IMR-90 (cell line): ENCODE data around the gene PRM3. TPM values are rescaled to one million over a fixed set of nuclear protein-coding genes. Genes with fewer than 3 reads are reported as not detected.

Experiments used
- ATAC-seq: fragments of 200-7000 bp; cut with Tn5 transposase; 2 replicates; pipeline ENCODE4 v1.9.1; 2020; ENCODE audit warnings: low read depth, mild to moderate bottlenecking, moderate library complexity
- BruUV-seq: library from RNA; stranded (reverse); fragments of 400-500 nt; replicated peaks from 2 replicates; lab custom pipeline; 2021; lab: Mats Ljungman, UMichigan
- CTCF ChIA-PET: fragments of 300-600 bp; formaldehyde crosslinking; extraction: SDS; loops from one replicate; lab custom pipeline; 2021; ENCODE audit warnings: antibody characterized with exemption; lab: Yijun Ruan, JAX
- POLR2A ChIA-PET: fragments of 300-600 bp; sonication (Branson Sonifier 250); formaldehyde crosslinking; loops from one replicate; lab custom pipeline; 2022; ENCODE audit warnings: antibody characterized with exemption; ENCODE audit not compliant: unreplicated experiment; lab: Charles Lee
- DNase-seq: peaks from one replicate; pipeline ENCODE4 v3.0.0; 2013
- H2AFZ ChIP-seq: replicated peaks from 2 replicates; pipeline ENCODE3; 2013; ENCODE audit warnings: low read length, mild to moderate bottlenecking; ENCODE audit not compliant: poor library complexity
- H2AK5ac ChIP-seq: 2 replicates; pipeline ENCODE4 v1.6.1; 2013; ENCODE audit warnings: low read depth, low read length, inconsistent platforms
- H2AK9ac ChIP-seq: replicated peaks from 2 replicates; pipeline ENCODE3; 2013; ENCODE audit warnings: mild to moderate bottlenecking, low read depth, low read length, moderate library complexity; ENCODE audit not compliant: poor library complexity
- H2BK120ac ChIP-seq: 2 replicates; pipeline ENCODE4 v1.6.1; 2013; ENCODE audit warnings: low read depth, low read length, inconsistent platforms
- H2BK15ac ChIP-seq: 3 replicates; pipeline ENCODE4 v1.6.1; 2013; ENCODE audit warnings: low read depth, low read length, inconsistent platforms
- H2BK20ac ChIP-seq: 2 replicates; pipeline ENCODE4 v1.6.1; 2013; ENCODE audit warnings: low read depth, mild to moderate bottlenecking, inconsistent platforms, low read length, moderate library complexity
- H2BK5ac ChIP-seq: 2 replicates; pipeline ENCODE4 v1.6.1; 2013; ENCODE audit warnings: mild to moderate bottlenecking, low read depth, low read length, inconsistent platforms; ENCODE audit not compliant: poor library complexity, severe bottlenecking
- H3K14ac ChIP-seq: replicated peaks from 2 replicates; pipeline ENCODE4 v1.6.1; 2013; ENCODE audit warnings: low read depth, low read length, inconsistent platforms
- H3K18ac ChIP-seq: 2 replicates; pipeline ENCODE4 v1.6.1; 2013; ENCODE audit warnings: low read depth, low read length, control low read depth
- H3K23ac ChIP-seq: 2 replicates; pipeline ENCODE4 v1.6.1; 2013; ENCODE audit warnings: low read depth, low read length, inconsistent platforms
- H3K27ac ChIP-seq: 2 replicates; pipeline ENCODE4 v1.5.1; 2013; ENCODE audit warnings: mild to moderate bottlenecking, control low read depth, low read length; ENCODE audit not compliant: insufficient read depth
- H3K27me3 ChIP-seq: 2 replicates; pipeline ENCODE4 v1.6.1; 2013; ENCODE audit warnings: low read length; ENCODE audit not compliant: control insufficient read depth, insufficient read depth
- H3K36me3 ChIP-seq: 2 replicates; pipeline ENCODE4 v1.6.1; 2013; ENCODE audit warnings: low read length, mixed read lengths; ENCODE audit not compliant: control insufficient read depth, insufficient read depth
- H3K4ac ChIP-seq: 2 replicates; pipeline ENCODE4 v1.6.1; 2013; ENCODE audit warnings: low read depth, low read length, inconsistent platforms
- H3K4me1 ChIP-seq: 2 replicates; pipeline ENCODE4 v1.6.1; 2013; ENCODE audit warnings: low read length, mixed read lengths; ENCODE audit not compliant: control insufficient read depth, insufficient read depth
- H3K4me2 ChIP-seq: 2 replicates; pipeline ENCODE4 v1.6.1; 2013; ENCODE audit warnings: low read depth, mild to moderate bottlenecking, control low read depth, low read length, moderate library complexity
- H3K4me3 ChIP-seq: 2 replicates; pipeline ENCODE4 v1.5.1; 2013; ENCODE audit warnings: low read depth, mild to moderate bottlenecking, control low read depth, low read length, moderate library complexity; ENCODE audit not compliant: insufficient read depth
- H3K56ac ChIP-seq: 2 replicates; pipeline ENCODE4 v1.6.1; 2013; ENCODE audit warnings: low read length, inconsistent platforms; ENCODE audit not compliant: insufficient read depth; ENCODE audit errors: extremely low read depth
- H3K79me1 ChIP-seq, 2 experiments: 2 replicates each; pipeline ENCODE4 v1.6.1; 2013; ENCODE audit warnings: low read length in 2 of 2, inconsistent platforms in 1 of 2, low read depth in 1 of 2
- H3K9ac ChIP-seq: 2 replicates; pipeline ENCODE4 v1.6.1; 2013; ENCODE audit warnings: low read depth, low read length, control low read depth
- H3K9me1 ChIP-seq: 2 replicates; pipeline ENCODE4 v1.6.1; 2013; ENCODE audit warnings: low read length, inconsistent platforms; ENCODE audit not compliant: insufficient read depth
- H3K9me3 ChIP-seq: 2 replicates; pipeline ENCODE4 v1.6.1; 2013; ENCODE audit warnings: low read length; ENCODE audit not compliant: control insufficient read depth, insufficient read depth
- H4K20me1 ChIP-seq: 2 replicates; pipeline ENCODE4 v1.6.1; 2013; ENCODE audit warnings: low read length, inconsistent platforms; ENCODE audit not compliant: insufficient read depth
- H4K5ac ChIP-seq: 2 replicates; pipeline ENCODE4 v1.6.1; 2013; ENCODE audit warnings: mild to moderate bottlenecking, low read depth, low read length, control low read depth
- H4K8ac ChIP-seq, 2 experiments: 2 replicates each; pipeline ENCODE4 v1.6.1; 2013; ENCODE audit warnings: low read depth in 2 of 2, low read length in 2 of 2, control low read depth in 1 of 2, inconsistent platforms in 1 of 2
- H4K91ac ChIP-seq: 2 replicates; pipeline ENCODE4 v1.6.1; 2013; ENCODE audit warnings: low read depth, low read length, inconsistent platforms; ENCODE audit not compliant: insufficient read depth
- BHLHE40 ChIP-seq: fragments of 150-350 bp; IDR thresholded peaks from 2 replicates; pipeline ENCODE4 v1.6.1; 2016; ENCODE audit warnings: mild to moderate bottlenecking, low read depth, low read length
- CHD1 ChIP-seq: IDR thresholded peaks from 2 replicates; pipeline ENCODE4 v1.6.1; 2012; ENCODE audit warnings: low read depth, low read length, improper control_type of control experiment
- ELK1 ChIP-seq: fragments of 150-350 bp; IDR thresholded peaks from 2 replicates; pipeline ENCODE4 v1.6.1; 2016; ENCODE audit warnings: low read depth, mild to moderate bottlenecking, low read length, moderate library complexity, borderline replicate concordance
- MAZ ChIP-seq: IDR thresholded peaks from 2 replicates; pipeline ENCODE4 v1.6.1; 2012; ENCODE audit warnings: low read depth, mild to moderate bottlenecking, low read length, improper control_type of control experiment, moderate library complexity, borderline replicate concordance
- MXI1 ChIP-seq: IDR thresholded peaks from 2 replicates; pipeline ENCODE4 v1.6.1; 2012; ENCODE audit warnings: low read depth, mild to moderate bottlenecking, low read length, moderate library complexity, borderline replicate concordance
- NFE2L2 ChIP-seq: fragments of 150-350 bp; IDR thresholded peaks from 2 replicates; pipeline ENCODE4 v1.6.1; 2016; ENCODE audit warnings: low read depth, mild to moderate bottlenecking, low read length
- RAD21 ChIP-seq: IDR thresholded peaks from 2 replicates; pipeline ENCODE4 v1.6.1; 2012; ENCODE audit warnings: low read length, improper control_type of control experiment
- RFX5 ChIP-seq: IDR thresholded peaks from 2 replicates; pipeline ENCODE4 v1.8.0; 2012; ENCODE audit warnings: low read depth, mild to moderate bottlenecking, low read length, moderate library complexity
- WGBS, 2 experiments: methylation state at CpG; one replicate each; pipeline versions ENCODE4 v1.1.5 to v1.1.7; 2013; ENCODE audit warnings: missing lambda C conversion rate in 2 of 2; ENCODE audit not compliant: insufficient read length in 1 of 2; ENCODE audit errors: extremely low coverage in 2 of 2; 5-methylcytosine and 5-hydroxymethylcytosine counted together
- dilution Hi-C: fragments of 300-500 bp; cut with HindIII; formaldehyde crosslinking; loops from one replicate; pipeline ENCODE4 v1.14.3; 2018; ENCODE audit warnings: low sequenced_read_pairs; ENCODE audit not compliant: unreplicated experiment
- in situ Hi-C: fragments of 300-500 bp; cut with MboI; formaldehyde crosslinking; loops from 3 replicates; pipeline ENCODE4 v1.14.3; 2019; ENCODE audit warnings: low sequenced_read_pairs, inconsistent platforms, mixed read lengths
- intact Hi-C: fragments of 100-400 bp; cut with micrococcal nuclease; formaldehyde crosslinking; loops from 2 replicates; pipeline ENCODE4 v1.10.0; 2022
- polyA plus RNA-seq, 3 experiments: library from polyadenylated mRNA; depleted of rRNA; stranded (reverse); fragments of >200 nt; gene quantifications; 2 replicates each; pipeline ENCODE4 v1.2.3, GENCODE V29; 2012; ENCODE audit warnings: low replicate concordance in 1 of 3
- total RNA-seq: library from RNA; depleted of rRNA; stranded (reverse); fragments of >200 nt; gene quantifications from 2 replicates; pipeline ENCODE4 v1.2.3, GENCODE V29; 2012
- TF ChIP-seq, protein P1 (sequence below): conservative IDR thresholded peaks from 2 replicates; pipeline ENCODE4 v1.5.1; 2012; ENCODE audit warnings: mild to moderate bottlenecking, low read depth, low read length, improper control_type of control experiment

Gene PRM3
- total and polyA plus RNA-seq, 2 of the 4 experiments (the other 2 are of a cell fraction), result not detected

GRCh38 chr16:11262915-11263314 is 10.5 kb downstream of the PRM3 start:
- Histone ChIP-seq H3K9ac (no peak overlapping the region), H2BK120ac (no peak overlapping the region), H3K4me3 (no peak overlapping the region), H4K8ac (no peak overlapping the region), H3K4ac (no peak overlapping the region), H4K91ac (no peak overlapping the region), H3K9me1 (no peaks in the 10 kb centered on the region), H4K5ac (no peak overlapping the region), H2BK15ac (no peak overlapping the region), H2AK9ac (no peak overlapping the region), H3K18ac (no peak overlapping the region), H2AFZ (no peak overlapping the region), H2BK5ac (no peak overlapping the region), H3K14ac (no peak overlapping the region), H3K4me2 (no peak overlapping the region), H3K79me1 (no peaks in the 10 kb centered on the region), H3K56ac (no peak overlapping the region), H3K4me1 (peaks cover 4% of the 10 kb centered on the region; the same call in 1 of the 2 replicates), H3K9me3 (no peaks in the 10 kb centered on the region), H3K23ac (no peak overlapping the region), H4K20me1 (no peaks in the 10 kb centered on the region), H2AK5ac (no peak overlapping the region), H2BK20ac (no peak overlapping the region), H3K27ac (no peak overlapping the region), H3K36me3 (no peaks in the 10 kb centered on the region), H3K27me3 (peaks cover 14% of the 10 kb centered on the region)
- ChIA-PET POLR2A (no interaction called here), CTCF (no interaction called here)
- dilution Hi-C loops, result no loop called here
- no peak for TF ChIP-seq NFE2L2
- no peak for TF ChIP-seq MXI1
- no peak for TF ChIP-seq MAZ
- TF ChIP-seq, protein P1, sequence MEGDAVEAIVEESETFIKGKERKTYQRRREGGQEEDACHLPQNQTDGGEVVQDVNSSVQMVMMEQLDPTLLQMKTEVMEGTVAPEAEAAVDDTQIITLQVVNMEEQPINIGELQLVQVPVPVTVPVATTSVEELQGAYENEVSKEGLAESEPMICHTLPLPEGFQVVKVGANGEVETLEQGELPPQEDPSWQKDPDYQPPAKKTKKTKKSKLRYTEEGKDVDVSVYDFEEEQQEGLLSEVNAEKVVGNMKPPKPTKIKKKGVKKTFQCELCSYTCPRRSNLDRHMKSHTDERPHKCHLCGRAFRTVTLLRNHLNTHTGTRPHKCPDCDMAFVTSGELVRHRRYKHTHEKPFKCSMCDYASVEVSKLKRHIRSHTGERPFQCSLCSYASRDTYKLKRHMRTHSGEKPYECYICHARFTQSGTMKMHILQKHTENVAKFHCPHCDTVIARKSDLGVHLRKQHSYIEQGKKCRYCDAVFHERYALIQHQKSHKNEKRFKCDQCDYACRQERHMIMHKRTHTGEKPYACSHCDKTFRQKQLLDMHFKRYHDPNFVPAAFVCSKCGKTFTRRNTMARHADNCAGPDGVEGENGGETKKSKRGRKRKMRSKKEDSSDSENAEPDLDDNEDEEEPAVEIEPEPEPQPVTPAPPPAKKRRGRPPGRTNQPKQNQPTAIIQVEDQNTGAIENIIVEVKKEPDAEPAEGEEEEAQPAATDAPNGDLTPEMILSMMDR, result no peak
- TF ChIP-seq RFX5, result no peak
- no peak for TF ChIP-seq BHLHE40
- TF ChIP-seq RAD21, result no peak
- no peak for TF ChIP-seq ELK1
- no peak for TF ChIP-seq CHD1
- intact Hi-C loops, result no loop called here
- in situ Hi-C loops, result loop anchor here (5.0 kb wide), 1 partner anchor 44 kb away; no protein-coding TSS in a partner anchor
- BruUV-seq, result no TSS peak
- WGBS, 2 experiments, result 82% methylated on average over 5 of the region's 8 CpGs; no CpG with 5 or more reads in 1 of the 2 experiments
- DNase-seq (no peak), ATAC-seq (no peak)
